ENCODE results near the gene CCDC117.

DNA sequence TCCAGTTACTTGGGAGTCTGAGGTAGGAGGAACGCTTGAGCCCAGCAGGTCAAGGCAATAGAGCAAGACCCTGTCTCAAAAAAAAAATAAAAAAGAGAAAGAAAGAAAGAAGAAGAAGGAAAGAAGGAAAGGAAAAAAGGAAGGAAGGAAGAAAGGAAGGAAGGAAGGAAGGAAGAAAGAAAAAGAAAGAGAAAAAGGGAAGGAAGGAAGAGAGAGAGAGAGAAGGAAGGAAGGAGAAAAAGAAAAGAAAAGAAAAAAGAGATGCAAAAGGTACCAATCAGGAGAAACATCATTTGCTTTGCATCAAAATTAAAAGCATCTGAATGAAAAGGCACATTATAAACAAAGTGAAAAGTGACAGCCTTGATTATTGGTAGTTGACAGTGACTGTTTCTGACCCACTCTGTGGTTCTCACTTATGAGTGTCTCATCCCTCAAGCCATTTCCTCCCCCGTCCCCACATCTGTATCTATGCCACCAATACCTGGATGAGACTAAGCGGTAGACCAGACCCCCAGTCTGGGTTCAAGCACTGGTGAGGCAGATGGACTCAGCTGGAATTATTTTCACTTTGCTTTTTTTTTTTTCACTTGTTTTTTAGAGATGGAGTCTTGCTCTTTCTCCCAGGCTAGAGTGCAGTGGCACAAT, 60.9 kb downstream of the CCDC117 start:
- TF ChIP-seq, protein P1, sequence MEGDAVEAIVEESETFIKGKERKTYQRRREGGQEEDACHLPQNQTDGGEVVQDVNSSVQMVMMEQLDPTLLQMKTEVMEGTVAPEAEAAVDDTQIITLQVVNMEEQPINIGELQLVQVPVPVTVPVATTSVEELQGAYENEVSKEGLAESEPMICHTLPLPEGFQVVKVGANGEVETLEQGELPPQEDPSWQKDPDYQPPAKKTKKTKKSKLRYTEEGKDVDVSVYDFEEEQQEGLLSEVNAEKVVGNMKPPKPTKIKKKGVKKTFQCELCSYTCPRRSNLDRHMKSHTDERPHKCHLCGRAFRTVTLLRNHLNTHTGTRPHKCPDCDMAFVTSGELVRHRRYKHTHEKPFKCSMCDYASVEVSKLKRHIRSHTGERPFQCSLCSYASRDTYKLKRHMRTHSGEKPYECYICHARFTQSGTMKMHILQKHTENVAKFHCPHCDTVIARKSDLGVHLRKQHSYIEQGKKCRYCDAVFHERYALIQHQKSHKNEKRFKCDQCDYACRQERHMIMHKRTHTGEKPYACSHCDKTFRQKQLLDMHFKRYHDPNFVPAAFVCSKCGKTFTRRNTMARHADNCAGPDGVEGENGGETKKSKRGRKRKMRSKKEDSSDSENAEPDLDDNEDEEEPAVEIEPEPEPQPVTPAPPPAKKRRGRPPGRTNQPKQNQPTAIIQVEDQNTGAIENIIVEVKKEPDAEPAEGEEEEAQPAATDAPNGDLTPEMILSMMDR (conservative IDR thresholded peaks at IDR 0.05; ENCODE audit: low read depth, low read length): no peak
- TF ChIP-seq EZH2 (IDR thresholded peaks at IDR 0.05; ENCODE audit: low read length, unreplicated experiment): no peak

Data from PC-3 (cell line).